IPS-18a (cell line): Measurements from ENCODE around the gene PXN.

Source experiments
- H3K27ac ChIP-seq: one replicate; pipeline ENCODE4 v1.5.1; 2013; ENCODE audit warnings: low read length
- H3K27me3 ChIP-seq: one replicate; pipeline ENCODE4 v1.6.1; 2013; ENCODE audit warnings: mild to moderate bottlenecking, low read length; ENCODE audit not compliant: control insufficient read depth, insufficient read depth
- H3K36me3 ChIP-seq: one replicate; pipeline ENCODE4 v1.6.1; 2013; ENCODE audit warnings: low read depth, low read length; ENCODE audit not compliant: control insufficient read depth
- H3K4me1 ChIP-seq: one replicate; pipeline ENCODE4 v1.6.1; 2013; ENCODE audit warnings: low read depth, low read length; ENCODE audit not compliant: control insufficient read depth
- H3K4me3 ChIP-seq: one replicate; pipeline ENCODE4 v1.5.1; 2013; ENCODE audit warnings: low read length
- H3K9ac ChIP-seq: one replicate; pipeline ENCODE4 v1.6.1; 2013; ENCODE audit warnings: mild to moderate bottlenecking, low read length, moderate library complexity
- H3K9me3 ChIP-seq: one replicate; pipeline ENCODE4 v1.6.1; 2013; ENCODE audit warnings: low read depth, low read length; ENCODE audit not compliant: control insufficient read depth

The PXN gene

DNA sequence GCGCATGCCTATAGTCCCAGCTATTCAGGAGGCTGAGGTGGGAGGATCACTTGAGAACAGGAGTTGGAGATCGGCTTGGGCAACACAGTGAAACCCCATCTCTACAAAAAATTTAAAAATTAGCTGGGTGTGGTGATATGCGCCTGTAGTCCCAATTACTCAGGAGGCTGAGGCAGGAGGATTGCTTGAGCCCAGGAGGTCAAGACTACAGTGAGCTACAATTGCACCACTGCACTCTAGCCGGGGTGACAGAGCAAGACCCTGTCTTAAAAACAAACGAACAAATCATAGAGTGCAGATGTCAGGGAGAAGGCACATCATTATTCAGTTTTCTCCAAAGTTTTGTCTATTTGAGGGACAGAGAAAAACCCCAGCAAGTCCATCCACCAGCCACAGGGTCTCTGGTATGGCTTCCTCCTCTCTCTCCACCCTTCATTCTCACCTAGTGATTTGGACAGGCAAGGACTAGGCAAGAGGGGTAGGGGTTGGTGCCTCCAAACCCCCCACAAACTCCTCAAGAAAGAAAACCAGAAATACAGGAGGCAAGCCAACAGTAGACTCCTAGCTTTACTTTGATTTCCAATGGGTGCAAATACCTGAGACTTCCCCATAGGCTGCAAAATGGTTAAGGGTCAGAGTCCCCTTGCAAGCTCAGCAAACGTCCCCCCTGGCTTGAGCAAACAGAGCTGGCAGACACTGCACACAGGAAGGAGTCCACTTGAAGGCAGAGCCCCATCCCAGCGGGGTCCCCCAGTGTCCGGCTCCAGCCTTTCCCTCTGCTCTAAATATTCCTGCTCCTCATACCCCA is 38.1 kb downstream of the PXN start:
- Histone ChIP-seq H3K27ac (no peak overlapping the region), H3K9me3 (no peaks in the 10 kb centered on the region), H3K4me3 (no peak overlapping the region), H3K9ac (no peak overlapping the region), H3K36me3 (peaks cover 14% of the 10 kb centered on the region), H3K27me3 (no peaks in the 10 kb centered on the region), H3K4me1 (peaks cover 59% of the 10 kb centered on the region)

DNA sequence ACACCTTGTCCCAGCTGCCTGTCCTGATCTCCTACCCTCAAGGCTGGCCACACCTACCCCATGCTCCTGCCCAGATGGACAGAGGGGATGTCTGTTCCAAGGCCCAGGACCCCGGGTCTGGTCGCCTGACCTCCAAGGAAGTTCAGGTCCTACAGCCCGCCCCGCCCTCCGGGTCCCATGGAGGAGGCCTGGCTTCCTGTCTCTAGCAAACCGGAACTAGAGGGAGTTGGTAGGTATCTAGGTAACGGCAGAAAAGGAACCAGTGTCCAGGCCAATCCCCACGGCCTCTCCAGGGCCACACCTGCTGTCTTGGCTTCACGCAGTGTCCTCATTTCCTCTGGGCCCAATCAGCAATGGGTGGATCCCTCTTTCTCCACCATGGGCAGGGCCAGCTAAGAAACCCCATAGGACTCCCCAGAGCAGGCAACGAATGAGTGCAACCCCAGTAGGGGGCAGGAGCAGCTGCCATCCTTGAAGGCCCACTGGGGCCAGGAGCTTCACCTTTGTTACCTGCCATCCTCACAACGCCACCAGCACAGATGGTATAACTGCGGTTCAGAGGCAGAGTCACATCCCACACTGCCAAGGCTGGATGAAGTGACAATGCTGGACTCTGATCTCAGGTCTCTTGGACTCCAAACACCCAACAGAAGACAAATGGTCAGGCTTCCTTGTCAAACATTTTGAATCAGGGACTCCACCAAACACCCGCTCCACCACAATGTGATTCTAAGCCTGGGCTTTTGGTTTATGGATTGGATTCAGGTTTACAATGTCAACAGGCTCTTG is 39.5 kb downstream of the PXN start:
- no peak overlapping the region for H3K4me3 ChIP-seq
- H3K27ac ChIP-seq: no peak overlapping the region
- H3K4me1 ChIP-seq: peaks cover 45% of the 10 kb centered on the region
- no peaks in the 10 kb centered on the region for H3K9me3 ChIP-seq
- no peak overlapping the region for H3K9ac ChIP-seq
- peaks cover 23% of the 10 kb centered on the region for H3K36me3 ChIP-seq
- H3K27me3 ChIP-seq: no peaks in the 10 kb centered on the region

DNA sequence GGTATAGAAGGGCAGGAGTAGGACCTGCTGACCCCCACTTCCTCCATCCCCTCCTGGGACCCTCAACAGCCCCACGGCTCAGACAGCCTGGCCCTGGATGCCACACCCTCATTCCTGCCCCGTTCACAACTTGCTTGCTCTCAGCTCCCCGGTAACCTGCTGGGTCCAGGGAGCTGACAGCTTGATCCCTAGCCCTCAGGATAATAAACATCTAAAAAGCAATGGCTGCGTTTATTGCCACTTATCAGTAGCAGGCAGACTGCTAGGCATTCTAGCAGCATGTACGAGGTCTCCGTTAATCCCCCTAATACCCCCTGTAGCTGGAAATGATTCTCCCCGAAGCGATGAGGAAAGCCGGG is 40.4 kb downstream of the PXN start:
- Histone ChIP-seq H3K9me3 (no peaks in the 10 kb centered on the region), H3K36me3 (peaks cover 23% of the 10 kb centered on the region), H3K9ac (no peak overlapping the region), H3K27me3 (no peaks in the 10 kb centered on the region), H3K27ac (no peak overlapping the region), H3K4me3 (no peak overlapping the region), H3K4me1 (peaks cover 38% of the 10 kb centered on the region)

DNA sequence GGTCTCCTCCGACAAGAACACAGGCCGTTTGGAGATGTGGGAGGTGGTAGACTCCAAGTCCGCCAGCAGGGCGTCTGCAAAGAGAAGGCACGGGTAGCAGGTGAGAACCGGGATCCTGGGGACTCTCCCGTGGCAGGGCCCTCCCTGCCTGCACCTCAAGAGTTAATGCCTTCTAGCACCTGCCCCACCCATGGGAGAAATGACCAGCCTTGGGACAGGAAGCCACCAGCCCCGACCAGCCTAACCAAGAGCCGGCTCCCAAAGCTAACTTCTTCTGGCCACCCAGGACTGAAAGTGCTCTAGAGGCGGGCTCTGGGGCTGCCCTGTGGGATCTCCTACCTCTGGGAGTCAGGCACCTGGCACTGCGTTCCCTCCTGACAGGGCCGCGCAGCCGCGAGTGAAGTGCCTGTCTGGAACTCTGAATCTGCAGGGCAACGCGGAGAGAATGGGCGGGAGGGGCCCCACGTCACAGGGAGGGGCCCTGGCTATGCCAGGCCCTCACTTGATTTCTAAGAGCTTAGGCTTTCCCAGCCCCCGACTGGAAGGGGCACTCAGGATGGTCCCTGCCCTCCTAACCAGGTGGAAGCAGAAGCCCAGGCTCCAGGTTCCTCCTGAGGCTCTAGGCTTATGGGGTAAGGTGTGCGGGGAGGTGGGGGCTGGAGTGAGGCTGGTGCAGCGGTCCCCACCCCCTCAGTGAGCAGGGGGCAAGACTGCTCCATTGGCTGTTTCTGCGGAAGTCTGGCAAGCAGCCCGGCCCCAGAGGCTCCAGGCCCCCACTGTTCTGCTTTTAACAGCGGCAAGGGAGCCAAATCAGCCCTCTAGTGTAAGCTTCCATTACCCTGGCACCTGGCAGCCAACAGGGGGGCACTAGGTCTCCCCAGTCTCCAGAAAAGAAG is 41.0 kb downstream of the PXN start:
- H3K36me3 ChIP-seq: peaks cover 27% of the 10 kb centered on the region
- no peaks in the 10 kb centered on the region for H3K27me3 ChIP-seq
- H3K9ac ChIP-seq: no peak overlapping the region
- no peak overlapping the region for H3K27ac ChIP-seq
- H3K9me3 ChIP-seq: no peaks in the 10 kb centered on the region
- no peak overlapping the region for H3K4me3 ChIP-seq
- H3K4me1 ChIP-seq: peaks cover 31% of the 10 kb centered on the region

DNA sequence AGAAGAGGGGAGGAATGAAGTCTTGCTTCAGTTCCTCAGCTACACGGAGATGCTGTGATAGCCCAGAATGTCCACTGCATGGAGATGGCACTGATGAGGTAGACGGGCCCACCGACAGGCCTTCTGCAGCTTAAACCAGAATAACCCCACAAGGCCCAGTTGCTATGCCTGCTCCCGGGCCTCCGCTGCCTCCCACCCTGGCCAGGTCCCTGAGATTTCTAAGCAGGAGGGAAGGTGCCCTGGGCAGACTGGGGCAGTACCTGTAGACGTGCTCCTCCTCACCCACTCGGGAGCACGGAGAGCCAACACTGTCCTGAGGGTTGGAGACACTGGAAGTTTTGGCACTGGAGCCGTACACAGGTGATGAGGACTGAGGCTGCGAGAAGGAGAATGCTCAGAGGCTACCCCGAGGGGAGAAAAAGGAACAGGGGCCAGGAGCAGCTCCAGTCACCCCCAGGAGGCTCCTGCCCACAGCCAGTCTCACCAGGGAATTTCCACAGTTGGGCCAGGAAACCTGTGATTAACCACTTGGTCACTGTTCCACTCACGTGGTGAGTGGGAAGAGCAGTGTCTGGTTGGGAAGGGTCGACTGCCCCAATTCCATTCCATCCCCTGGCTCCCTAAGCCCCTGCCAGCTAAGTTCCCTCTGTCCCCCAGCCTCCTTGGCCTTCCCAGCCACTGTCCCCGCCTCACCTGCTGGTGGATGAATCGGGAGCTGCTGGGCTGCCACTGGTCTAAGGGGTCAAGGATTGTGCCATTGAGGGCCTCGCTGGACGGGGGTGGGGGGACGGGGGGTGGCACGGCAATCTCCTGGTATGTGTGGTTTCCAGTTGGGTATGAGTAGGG is 41.8 kb downstream of the PXN start:
- Histone ChIP-seq H3K27me3 (no peaks in the 10 kb centered on the region), H3K9ac (no peak overlapping the region), H3K36me3 (peaks cover 34% of the 10 kb centered on the region), H3K4me3 (no peak overlapping the region), H3K4me1 (peaks cover 23% of the 10 kb centered on the region), H3K27ac (no peak overlapping the region), H3K9me3 (no peaks in the 10 kb centered on the region)

DNA sequence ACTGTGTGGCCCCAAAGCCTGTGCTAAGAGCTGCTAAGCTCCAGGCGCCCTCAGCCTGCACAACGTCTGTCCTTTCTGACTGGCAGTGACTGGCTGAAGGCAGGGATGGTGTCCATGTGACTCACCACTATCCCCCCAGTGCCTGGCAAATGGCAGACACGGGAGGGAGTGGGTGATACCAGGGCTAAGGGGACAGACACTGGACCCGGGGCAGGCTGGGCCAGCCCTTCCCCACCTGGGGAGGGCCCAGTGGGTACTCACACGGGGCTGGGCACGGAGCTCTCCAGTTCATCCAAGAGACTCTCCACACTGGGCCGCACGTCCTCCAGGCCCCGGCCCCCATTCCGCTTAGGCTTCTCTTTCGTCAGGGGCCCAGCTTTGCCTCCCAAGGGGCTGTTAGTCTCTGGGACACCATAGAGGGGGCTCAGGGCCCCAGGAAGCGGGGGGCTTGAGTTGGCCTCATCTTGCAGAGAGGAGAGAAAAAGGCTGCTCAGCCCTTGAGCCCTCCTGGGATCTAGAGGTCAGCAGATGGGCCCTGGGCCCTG is 43.2 kb downstream of the PXN start:
- H3K36me3 ChIP-seq: peaks cover 36% of the 10 kb centered on the region
- H3K27ac ChIP-seq: no peak overlapping the region
- no peaks in the 10 kb centered on the region for H3K27me3 ChIP-seq

DNA sequence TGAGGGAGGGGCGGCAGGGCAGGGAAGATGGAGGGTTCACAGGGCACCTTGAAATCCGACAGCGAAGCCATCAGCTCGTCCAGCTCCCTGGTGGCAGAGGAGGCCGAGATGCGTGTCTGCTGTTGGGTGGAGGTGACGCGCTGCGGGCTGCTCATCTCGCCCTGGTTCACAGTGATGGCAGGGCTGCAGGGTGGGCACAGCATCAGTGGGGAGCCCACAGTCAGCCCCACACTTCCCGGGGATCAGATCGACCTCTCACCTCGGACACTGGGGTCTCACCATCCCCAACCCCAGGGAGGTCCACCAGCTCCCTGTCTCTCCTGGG is 44.0 kb downstream of the PXN start:
- Histone ChIP-seq H3K4me3 (no peak overlapping the region), H3K27ac (no peak overlapping the region), H3K4me1 (peaks cover 13% of the 10 kb centered on the region), H3K9me3 (no peaks in the 10 kb centered on the region), H3K27me3 (no peaks in the 10 kb centered on the region), H3K9ac (no peak overlapping the region), H3K36me3 (peaks cover 36% of the 10 kb centered on the region)

More for the DNA sequence above, 43.2 kb downstream of the PXN start:
- Histone ChIP-seq H3K4me3 (no peak overlapping the region), H3K9ac (no peak overlapping the region), H3K4me1 (peaks cover 13% of the 10 kb centered on the region), H3K9me3 (no peaks in the 10 kb centered on the region)

DNA sequence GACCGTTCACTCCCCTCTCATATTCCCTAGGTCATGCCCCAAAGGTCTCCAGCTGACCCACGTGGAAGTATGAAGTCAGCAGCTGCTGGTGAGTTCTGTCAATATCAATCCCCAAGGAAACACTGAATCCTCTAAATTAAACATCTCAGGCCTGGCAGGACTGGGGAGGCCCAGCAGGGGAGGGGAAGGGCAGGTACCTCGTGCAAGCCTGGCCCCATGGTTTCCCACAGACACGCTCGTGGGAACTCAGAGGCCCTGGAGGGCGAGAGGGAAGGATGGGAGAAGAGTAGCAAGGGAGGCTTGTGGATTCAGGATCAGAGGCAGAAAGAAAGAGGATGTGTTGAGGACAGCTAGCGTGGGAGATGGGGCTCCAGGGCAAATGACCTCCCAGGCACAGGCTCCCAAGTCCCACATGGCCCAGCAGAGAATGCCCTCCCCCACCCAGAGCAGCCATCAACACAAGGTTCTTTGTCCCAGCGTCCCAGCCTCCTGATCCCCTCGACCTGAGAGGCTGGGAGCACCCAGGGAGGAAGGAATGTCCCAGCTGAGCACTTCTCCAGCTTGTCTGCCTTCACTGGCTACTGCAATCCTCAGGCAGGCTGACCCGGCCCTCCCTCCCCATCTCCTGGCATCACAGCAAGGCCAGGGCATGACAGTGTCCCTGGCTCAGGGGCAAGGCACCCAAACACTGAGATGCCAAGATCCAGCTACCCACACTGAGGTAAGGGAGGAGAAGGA is 44.5 kb downstream of the PXN start:
- Histone ChIP-seq H3K27me3 (no peaks in the 10 kb centered on the region), H3K9me3 (no peaks in the 10 kb centered on the region), H3K9ac (no peak overlapping the region), H3K27ac (no peak overlapping the region), H3K36me3 (peaks cover 33% of the 10 kb centered on the region), H3K4me1 (peaks cover 11% of the 10 kb centered on the region), H3K4me3 (no peak overlapping the region)

DNA sequence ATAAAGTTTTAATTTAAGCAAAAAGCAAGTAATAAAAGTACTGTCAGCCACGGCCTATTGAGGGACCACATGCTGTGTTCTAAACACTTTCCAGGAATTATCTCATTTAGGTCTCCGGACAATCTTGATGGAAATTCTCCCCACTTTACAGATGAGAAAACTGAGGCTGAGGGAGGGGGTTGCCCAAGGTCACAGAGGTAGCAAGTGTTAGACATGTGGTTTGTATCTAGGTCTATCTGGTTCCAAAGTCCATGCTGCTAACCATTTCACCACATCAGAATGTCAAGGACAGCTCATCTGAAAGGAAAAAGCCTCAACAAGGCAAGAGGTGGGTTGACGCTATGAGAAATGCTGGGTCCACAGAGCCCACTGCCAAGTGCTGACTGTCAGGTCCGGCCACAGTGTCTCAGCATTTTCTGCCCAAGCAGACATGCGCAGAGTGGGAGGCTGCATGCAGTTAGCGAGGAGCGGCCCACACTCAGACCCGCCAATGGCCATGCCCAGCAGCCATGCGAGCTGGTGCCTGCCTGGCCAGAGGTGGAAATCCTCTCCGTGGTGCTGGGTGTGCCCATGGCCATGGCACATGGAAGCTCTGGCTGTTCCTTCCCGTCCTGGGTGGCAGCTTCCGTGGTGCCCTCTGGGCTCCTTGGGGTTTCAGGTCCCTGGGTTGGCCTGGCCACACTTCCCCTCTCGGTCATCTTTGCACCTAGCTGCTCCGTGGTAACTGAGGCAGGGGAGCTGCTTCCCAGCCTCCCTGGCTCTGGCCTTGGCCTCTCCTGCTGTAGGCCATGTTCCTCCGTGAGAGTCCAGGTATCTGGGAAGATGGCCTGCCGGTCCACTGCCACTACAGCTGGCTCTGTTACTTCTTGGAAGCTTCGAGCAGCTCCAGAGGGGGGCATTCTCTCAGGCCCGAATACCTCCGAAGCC is 46.6 kb downstream of the PXN start:
- Histone ChIP-seq H3K27ac (no peak overlapping the region), H3K4me3 (no peak overlapping the region), H3K36me3 (peaks cover 43% of the 10 kb centered on the region), H3K4me1 (no peaks in the 10 kb centered on the region), H3K27me3 (no peaks in the 10 kb centered on the region), H3K9me3 (no peaks in the 10 kb centered on the region), H3K9ac (no peak overlapping the region)
